Lower lobe of right lung (tissue), 2 donors: ENCODE results near the gene ITSN2. TPM values are rescaled to one million over a fixed set of nuclear protein-coding genes. Genes with fewer than 3 reads are reported as not detected.

Experiments used
- ATAC-seq, 2 donors: fragments of 200-7000 bp; cut with Tn5 transposase; one replicate each; pipeline ENCODE4 v1.9.1; 2020 to 2022; ENCODE audit warnings: mild to moderate bottlenecking in 2 of 2, moderate library complexity in 2 of 2
- DNase-seq: peaks from one replicate; pipeline ENCODE4 v3.0.0-alpha.2; 2020
- H3K27ac ChIP-seq: fragments of 200-600 bp; one replicate; pipeline ENCODE4 v1.8.0; 2022
- H3K27me3 ChIP-seq: fragments of 200-600 bp; one replicate; pipeline ENCODE4 v1.8.0; 2022; ENCODE audit warnings: low read depth
- H3K36me3 ChIP-seq: fragments of 200-600 bp; one replicate; pipeline ENCODE4 v1.8.0; 2022; ENCODE audit warnings: mild to moderate bottlenecking
- H3K4me1 ChIP-seq: fragments of 200-600 bp; one replicate; pipeline ENCODE4 v1.8.0; 2022
- H3K4me3 ChIP-seq: fragments of 200-600 bp; one replicate; pipeline ENCODE4 v1.8.0; 2022; ENCODE audit warnings: mild to moderate bottlenecking
- H3K9me3 ChIP-seq: fragments of 200-600 bp; one replicate; pipeline ENCODE4 v1.8.0; 2022
- CTCF ChIP-seq: fragments of 200-600 bp; IDR thresholded peaks from one replicate; pipeline ENCODE4 v1.8.0; 2022; ENCODE audit warnings: antibody characterized with exemption, mild to moderate bottlenecking
- intact Hi-C: fragments of 100-400 bp; cut with DNase I; formaldehyde crosslinking; loops from one replicate; pipeline ENCODE4 v1.11.0; 2022
- total RNA-seq: library from RNA; stranded (reverse); fragmentation: NEBNext Ultra II Directional; extraction: Animal tissue kit (Norgen Biotek cat#: 25700); gene quantifications from one replicate; pipeline ENCODE4 v1.2.1, GENCODE V29; 2021
- donor health status: DM: no; HTN: yes; CAD: no; lungs with severe emphysema.

ITSN2 gene
- total RNA-seq, 1 donor from 2014 or later, result 92.8 TPM

GRCh38 chr2:24330161-24330560 is 30.2 kb downstream of the ITSN2 start:
- no peak for DNase-seq
- Histone ChIP-seq H3K36me3 (peaks cover 2% of the 10 kb centered on the region), H3K9me3 (no peaks in the 10 kb centered on the region), H3K4me1 (peaks cover 59% of the 10 kb centered on the region), H3K4me3 (no peak overlapping the region), H3K27me3 (no peaks in the 10 kb centered on the region), H3K27ac (no peak overlapping the region)
- TF ChIP-seq CTCF, result no peak
- intact Hi-C loops, result no loop called here
- ATAC-seq, result no peak

GRCh38 chr2:24329700-24330099 is 30.6 kb downstream of the ITSN2 start:
- no peaks in the 10 kb centered on the region for H3K27me3 ChIP-seq
- H3K4me1 ChIP-seq, result peaks cover 59% of the 10 kb centered on the region
- no peak overlapping the region for H3K4me3 ChIP-seq
- H3K9me3 ChIP-seq, result no peaks in the 10 kb centered on the region
- peaks cover 5% of the 10 kb centered on the region for H3K36me3 ChIP-seq
- no peak for ATAC-seq
- intact Hi-C loops, result no loop called here
- no peak for TF ChIP-seq CTCF
- DNase-seq, result no peak
- H3K27ac ChIP-seq, result peak overlapping the region; percentile 43

- intact Hi-C loops, result no loop called here
- no peak for TF ChIP-seq CTCF
- DNase-seq, result no peak
Observed at GRCh38 chr2:24328010-24328409, 32.3 kb downstream of the ITSN2 start.

GRCh38 chr2:24317491-24317920 is 42.8 kb downstream of the ITSN2 start:
- Histone ChIP-seq H3K4me1 (peaks cover 6% of the 10 kb centered on the region), H3K27ac (no peak overlapping the region), H3K4me3 (no peak overlapping the region), H3K27me3 (no peaks in the 10 kb centered on the region), H3K36me3 (no peaks in the 10 kb centered on the region), H3K9me3 (no peaks in the 10 kb centered on the region)
- ATAC-seq (peak in 1 of 2 donors; percentile 55), DNase-seq (no peak)
- no peak for TF ChIP-seq CTCF
- intact Hi-C loops, result no loop called here

More at GRCh38 chr2:24328010-24328409, 32.3 kb downstream of the ITSN2 start:
- Histone ChIP-seq H3K4me3 (no peak overlapping the region), H3K4me1 (peaks cover 47% of the 10 kb centered on the region), H3K36me3 (peaks cover 5% of the 10 kb centered on the region), H3K9me3 (no peaks in the 10 kb centered on the region), H3K27ac (no peak overlapping the region), H3K27me3 (no peaks in the 10 kb centered on the region)
- peak in 1 of 2 donors; percentile 36 for ATAC-seq

- H3K36me3 ChIP-seq, result peaks cover 16% of the 10 kb centered on the region
- no peaks in the 10 kb centered on the region for H3K27me3 ChIP-seq
- peaks cover 6% of the 10 kb centered on the region for H3K4me1 ChIP-seq
- no peak overlapping the region for H3K27ac ChIP-seq
- no peaks in the 10 kb centered on the region for H3K9me3 ChIP-seq
- no peak for DNase-seq
- H3K4me3 ChIP-seq, result no peak overlapping the region
- TF ChIP-seq CTCF, result no peak
- intact Hi-C loops, result no loop called here
- no peak for ATAC-seq
Observed at GRCh38 chr2:24315669-24316068, 44.7 kb downstream of the ITSN2 start.
